VCaP (cell line): ENCODE measurements around the gene GALNT18.

Experiments used
- H3K27ac ChIP-seq: fragments of 450-650 bp; 2 replicates; pipeline ENCODE4 v1.5.1; 2017
- TF ChIP-seq, protein P1 (sequence below): fragments of 450-650 bp; conservative IDR thresholded peaks from 2 replicates; pipeline ENCODE4 v1.5.1; 2017; ENCODE audit warnings: mild to moderate bottlenecking, moderate library complexity

GALNT18 gene

DNA sequence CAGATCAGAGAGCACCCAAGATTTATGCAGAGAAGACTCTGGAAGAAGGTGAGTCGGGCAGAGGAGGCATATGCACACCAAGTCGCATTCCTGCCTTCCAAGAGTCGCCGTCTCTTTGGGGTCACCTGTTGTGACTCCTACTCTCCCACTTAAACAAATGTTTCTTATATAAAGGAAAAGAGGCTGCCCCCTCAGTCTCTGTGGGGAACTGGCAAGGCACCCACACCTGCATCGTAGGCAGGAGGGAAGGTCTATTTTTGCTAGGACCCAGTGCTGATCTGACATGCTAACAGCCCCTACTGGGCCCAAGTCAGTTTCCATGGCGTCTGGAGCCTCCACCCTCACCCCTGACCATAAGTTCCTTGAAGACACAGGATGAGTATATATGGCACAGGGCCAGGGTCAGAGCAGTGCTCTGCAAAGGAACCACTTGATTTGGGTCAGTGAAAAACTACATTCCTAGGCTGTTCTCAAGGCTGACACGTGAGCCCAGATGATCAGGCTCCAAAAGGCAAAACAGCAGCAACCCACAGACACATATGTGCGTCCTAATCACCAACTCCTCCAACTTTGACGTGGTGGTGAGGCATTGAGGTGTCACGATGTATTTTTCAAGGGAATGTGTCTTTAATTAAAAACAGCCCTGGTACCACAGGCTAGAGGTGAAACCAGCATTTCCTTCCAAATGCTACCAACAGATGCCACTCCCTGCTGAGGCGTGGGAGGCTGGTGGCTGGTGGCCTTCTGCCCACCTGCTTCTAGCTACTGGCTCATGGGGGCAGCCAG is 213.2 kb downstream of the GALNT18 start:
- TF ChIP-seq, protein P1, sequence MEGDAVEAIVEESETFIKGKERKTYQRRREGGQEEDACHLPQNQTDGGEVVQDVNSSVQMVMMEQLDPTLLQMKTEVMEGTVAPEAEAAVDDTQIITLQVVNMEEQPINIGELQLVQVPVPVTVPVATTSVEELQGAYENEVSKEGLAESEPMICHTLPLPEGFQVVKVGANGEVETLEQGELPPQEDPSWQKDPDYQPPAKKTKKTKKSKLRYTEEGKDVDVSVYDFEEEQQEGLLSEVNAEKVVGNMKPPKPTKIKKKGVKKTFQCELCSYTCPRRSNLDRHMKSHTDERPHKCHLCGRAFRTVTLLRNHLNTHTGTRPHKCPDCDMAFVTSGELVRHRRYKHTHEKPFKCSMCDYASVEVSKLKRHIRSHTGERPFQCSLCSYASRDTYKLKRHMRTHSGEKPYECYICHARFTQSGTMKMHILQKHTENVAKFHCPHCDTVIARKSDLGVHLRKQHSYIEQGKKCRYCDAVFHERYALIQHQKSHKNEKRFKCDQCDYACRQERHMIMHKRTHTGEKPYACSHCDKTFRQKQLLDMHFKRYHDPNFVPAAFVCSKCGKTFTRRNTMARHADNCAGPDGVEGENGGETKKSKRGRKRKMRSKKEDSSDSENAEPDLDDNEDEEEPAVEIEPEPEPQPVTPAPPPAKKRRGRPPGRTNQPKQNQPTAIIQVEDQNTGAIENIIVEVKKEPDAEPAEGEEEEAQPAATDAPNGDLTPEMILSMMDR: no peak
- peak overlapping the region; percentile 41 for H3K27ac ChIP-seq

DNA sequence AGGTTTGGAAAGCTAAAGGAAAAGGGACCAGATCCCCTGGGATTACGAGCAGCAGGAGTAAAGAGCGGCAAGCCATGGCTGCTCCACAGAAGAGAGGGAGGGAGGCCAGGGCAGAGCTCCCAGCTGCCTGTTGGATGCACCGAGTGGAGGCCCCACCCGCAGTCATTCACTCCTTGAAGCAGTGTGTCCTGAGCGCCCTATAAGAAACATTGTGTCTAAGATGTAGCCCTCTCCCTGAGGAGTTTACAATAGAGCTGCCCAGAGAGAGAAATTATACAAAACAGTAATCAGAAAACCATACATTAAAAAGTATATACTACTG is 214.1 kb downstream of the GALNT18 start:
- H3K27ac ChIP-seq: no peak overlapping the region
- TF ChIP-seq, protein P1: no peak; the same call in 1 of the 2 replicates

DNA sequence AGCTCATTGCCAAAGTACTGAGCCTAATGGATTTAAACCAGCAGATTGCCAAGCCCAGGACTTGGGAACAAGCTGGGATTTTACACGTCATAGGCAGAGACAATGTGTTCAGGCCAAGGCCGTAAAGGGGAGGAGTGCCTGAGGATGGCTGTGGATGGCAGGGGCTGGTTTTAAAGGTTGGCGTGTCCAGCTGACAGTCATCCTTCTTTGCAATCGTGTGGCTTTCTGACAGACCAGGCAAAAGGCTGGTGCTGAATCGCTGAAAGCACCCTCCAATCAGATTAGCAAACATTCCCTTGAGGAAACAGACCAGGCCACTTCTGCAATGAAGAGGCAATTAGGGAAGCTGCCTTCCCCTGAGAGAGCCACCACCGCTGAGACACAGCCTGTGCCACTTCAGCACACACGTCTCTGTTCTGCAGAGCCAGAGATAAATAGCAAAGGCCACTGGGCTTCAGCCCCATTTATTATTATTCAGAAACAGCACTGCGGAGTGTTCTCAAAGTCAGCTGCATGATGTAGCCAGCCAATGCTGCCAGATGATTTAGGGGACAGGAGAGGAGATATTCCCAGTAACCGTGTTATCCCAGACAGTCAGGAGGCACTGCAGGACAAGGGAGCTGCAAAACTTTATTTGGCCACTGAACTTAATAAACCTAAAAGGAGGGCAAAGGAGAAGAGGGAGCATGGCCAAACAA is 214.6 kb downstream of the GALNT18 start:
- TF ChIP-seq, protein P1: peak; percentile 14; the same call in 1 of the 2 replicates
- H3K27ac ChIP-seq: no peak overlapping the region

DNA sequence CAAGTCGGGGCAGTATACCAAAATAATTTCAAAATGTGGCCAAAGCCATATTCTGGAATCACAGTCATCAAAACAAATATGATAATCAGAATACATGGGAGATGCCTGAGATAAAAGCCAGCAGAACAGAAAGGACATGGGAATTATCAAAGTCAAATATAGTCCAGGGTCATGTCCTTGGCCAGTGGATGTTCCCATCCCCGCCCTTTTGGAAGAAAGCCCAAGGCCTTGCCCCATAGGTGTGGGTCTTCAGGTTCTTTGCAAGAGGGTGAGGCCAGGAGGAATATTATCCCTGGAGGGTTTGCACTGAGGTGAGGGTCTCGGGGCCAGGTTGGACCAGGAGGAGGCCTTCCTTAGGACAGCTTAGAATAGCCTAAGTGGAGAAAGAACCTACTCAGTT is 215.2 kb downstream of the GALNT18 start:
- no peak overlapping the region for H3K27ac ChIP-seq

DNA sequence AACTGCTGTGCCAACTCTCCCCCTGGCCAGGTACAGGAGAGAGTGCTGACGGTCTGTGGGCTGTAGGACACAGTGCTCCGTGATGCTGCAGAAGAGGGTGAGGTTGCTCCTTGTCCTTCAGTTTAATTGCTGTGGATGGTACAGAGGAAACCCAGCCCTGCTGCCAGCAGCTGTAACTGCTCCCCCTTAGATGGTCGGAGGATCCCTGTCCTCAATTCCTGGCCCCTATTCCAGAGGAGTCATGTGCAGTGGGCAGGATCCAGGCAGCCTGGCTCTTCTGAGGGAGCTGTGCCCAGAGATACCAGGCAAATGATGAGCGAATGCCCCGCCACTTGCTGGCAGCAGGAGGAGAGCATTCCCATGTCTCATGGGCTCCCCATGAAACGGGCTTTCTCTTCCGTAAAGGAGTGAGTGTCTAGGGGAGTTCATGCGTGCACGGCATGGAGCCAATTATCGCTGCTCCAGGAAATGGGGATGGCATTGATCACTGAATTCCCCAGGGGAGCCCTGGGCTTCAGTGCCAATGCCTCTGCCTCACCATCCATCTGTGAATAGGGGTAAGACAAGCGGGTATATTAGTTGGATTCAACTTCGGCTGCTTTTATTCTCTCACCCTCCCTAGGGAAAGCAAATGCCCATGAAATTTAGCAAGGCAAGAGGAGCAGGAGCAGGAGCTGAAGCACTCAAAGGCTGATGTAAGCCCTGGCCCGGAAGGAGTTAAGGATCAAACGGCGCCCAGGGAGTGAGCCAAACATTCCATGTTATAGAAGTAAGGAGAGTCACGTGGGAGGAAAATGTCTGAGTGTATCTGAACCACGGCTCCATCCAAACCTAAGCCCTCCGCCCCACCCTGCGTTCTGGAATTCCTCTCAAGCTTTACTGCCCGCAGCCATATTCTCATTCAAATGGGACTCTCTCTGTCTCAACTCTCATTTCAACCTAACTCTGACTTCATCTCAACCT is 217.8 kb downstream of the GALNT18 start:
- H3K27ac ChIP-seq: no peak overlapping the region
- TF ChIP-seq, protein P1: no peak

More for the DNA sequence above, 215.2 kb downstream of the GALNT18 start:
- TF ChIP-seq, protein P1: no peak

DNA sequence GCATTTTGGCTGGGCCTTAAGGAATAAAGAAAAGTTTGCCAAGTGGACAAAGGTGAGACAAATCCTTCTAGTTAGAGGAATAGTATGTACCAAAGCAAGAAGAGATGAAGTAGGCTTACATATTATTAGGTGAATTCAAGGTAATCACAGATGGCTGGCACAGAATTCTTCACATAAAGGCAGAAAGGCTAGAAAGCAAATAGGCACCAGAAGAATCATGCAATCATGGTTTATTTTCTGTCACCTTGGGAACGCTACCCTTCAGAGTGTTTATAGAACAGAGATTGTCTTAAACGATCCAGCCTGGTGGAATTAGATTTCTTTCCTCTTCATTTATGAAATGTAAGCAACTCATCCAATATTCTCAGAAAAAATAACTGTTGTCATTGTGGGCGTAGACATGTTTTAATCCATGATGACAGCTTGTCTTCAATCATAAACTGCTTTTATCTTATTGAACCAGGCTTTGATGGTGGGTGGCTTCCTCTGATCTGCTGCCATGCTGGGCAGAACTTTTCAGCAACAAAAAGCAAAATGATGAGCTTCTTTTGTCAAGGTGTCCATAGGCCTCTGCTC is 219.8 kb downstream of the GALNT18 start:
- no peak overlapping the region for H3K27ac ChIP-seq
- TF ChIP-seq, protein P1: no peak
